Measurements from ENCODE around the gene ANTXR2.

GRCh38 chr4:80086296-80086695, 13.3 kb upstream of the ANTXR2 start:
- TF ChIP-seq CTCF (IDR thresholded peaks at IDR 0.05; ENCODE audit: control extremely low read depth in 1 of 3, insufficient read depth in 1 of 3, low read depth in 1 of 3, low read length in 3 of 3) (no peak), GTF2F1 (IDR thresholded peaks at IDR 0.05; ENCODE audit: borderline replicate concordance, low read depth, low read length) (no peak), JUND (IDR thresholded peaks at IDR 0.05; ENCODE audit: low read length) (no peak), NRF1 (IDR thresholded peaks at IDR 0.05; ENCODE audit: low read depth, low read length) (no peak)

Measured in H1 (cell line).